GM18511 (cell line): Measurements from ENCODE around the gene ZNF330.

Experiments
- ATAC-seq: cut with Tn5 transposase; IDR thresholded peaks from one replicate; pipeline ENCODE4 v1.9.1; 2021; ENCODE audit warnings: mild to moderate bottlenecking, moderate library complexity; ENCODE audit not compliant: unreplicated experiment

Gene ZNF330

GRCh38 chr4:141229408-141230101 lies 8.9 kb downstream of the ZNF330 start:
- ATAC-seq, result peak; percentile 80

GRCh38 chr4:141233673-141234072 lies 13.0 kb downstream of the ZNF330 start:
- ATAC-seq, result no peak

- no peak for ATAC-seq
These were observed 17.5 kb downstream of the ZNF330 start for GRCh38 chr4:141238186-141238585.

- ATAC-seq, result no peak
These were observed 19.6 kb downstream of the ZNF330 start for GRCh38 chr4:141240259-141240658.

- no peak for ATAC-seq
These were observed 20.0 kb downstream of the ZNF330 start for GRCh38 chr4:141240671-141241070.

- ATAC-seq, result no peak
These were observed 21.3 kb downstream of the ZNF330 start for GRCh38 chr4:141241986-141242385.

GRCh38 chr4:141244419-141244818 lies 23.7 kb downstream of the ZNF330 start:
- no peak for ATAC-seq

- no peak for ATAC-seq
These were observed 25.5 kb downstream of the ZNF330 start for GRCh38 chr4:141246243-141246642.

- no peak for ATAC-seq
These were observed 26.2 kb downstream of the ZNF330 start for GRCh38 chr4:141246683-141247429.

- ATAC-seq, result no peak
These were observed 26.7 kb downstream of the ZNF330 start for GRCh38 chr4:141247430-141247780.

GRCh38 chr4:141248029-141248428 lies 27.3 kb downstream of the ZNF330 start:
- no peak for ATAC-seq

- ATAC-seq, result no peak
These were observed 27.8 kb downstream of the ZNF330 start for GRCh38 chr4:141248486-141248885.

- no peak for ATAC-seq
These were observed 33.6 kb downstream of the ZNF330 start for GRCh38 chr4:141254326-141254725.

- ATAC-seq, result no peak
These were observed 34.3 kb downstream of the ZNF330 start for GRCh38 chr4:141255016-141255415.

GRCh38 chr4:141258558-141258957 lies 37.9 kb downstream of the ZNF330 start:
- no peak for ATAC-seq

GRCh38 chr4:141275834-141276233 lies 55.1 kb downstream of the ZNF330 start:
- ATAC-seq, result no peak

- ATAC-seq, result no peak
These were observed 62.5 kb downstream of the ZNF330 start for GRCh38 chr4:141283152-141283551.

GRCh38 chr4:141283563-141283962 lies 62.9 kb downstream of the ZNF330 start:
- no peak for ATAC-seq
